ENCODE measurements around the gene KATNAL1.

DNA sequence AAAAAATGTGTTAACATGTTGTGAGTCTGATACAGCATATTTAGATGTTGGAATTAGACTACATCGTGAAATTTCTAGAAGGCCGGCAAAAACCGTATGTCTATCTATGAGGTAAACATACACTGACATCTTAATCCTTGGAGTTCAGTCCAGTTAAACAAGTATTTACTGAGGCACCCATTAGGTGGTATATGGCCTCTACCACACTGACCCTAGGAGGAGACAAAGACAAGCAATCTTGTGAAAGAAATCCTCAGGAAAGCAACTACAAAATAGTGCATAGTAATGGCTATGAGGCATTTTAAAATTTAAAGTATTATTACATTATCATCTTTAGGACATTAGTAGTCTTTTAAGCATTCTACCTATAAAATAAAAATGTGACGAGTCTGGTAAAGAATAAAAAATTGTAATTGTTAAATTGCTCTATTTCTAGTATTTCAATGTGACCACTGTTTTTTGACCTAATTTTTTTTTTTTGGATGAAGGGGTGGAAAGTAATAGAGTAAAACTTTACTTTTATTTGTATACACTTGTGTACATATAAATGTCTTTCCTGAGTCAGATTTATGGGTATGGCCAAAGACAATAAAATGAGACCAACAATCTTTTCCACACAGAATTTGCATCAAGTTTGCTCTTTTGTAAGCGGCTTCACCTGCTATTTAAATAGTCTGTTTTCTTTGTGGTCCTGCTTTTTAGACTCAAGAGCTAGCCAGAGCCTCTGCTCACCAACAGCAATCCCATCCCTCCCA lies 50.5 kb downstream of the KATNAL1 start:
- TF ChIP-seq GATA2 (IDR thresholded peaks at IDR 0.05; ENCODE audit: low read depth, low read length) (no peak), GATA3 (IDR thresholded peaks at IDR 0.05; ENCODE audit: low read depth, low read length) (no peak)
